ENCODE results near the gene OR10S1. TPM values are rescaled to one million over a fixed set of nuclear protein-coding genes. Genes with fewer than 3 reads are reported as not detected.
A peak's percentile ranks its signal among the peaks of the same experiment; 100 is the strongest.
"Not testable (repeated sequence)": the region's sequence is repeated elsewhere in the genome, so short reads cannot be mapped to it uniquely, and the experiment has no call there.

The OR10S1 gene
- not detected for total RNA-seq

- peak; percentile 15 for ATAC-seq
Measured at GRCh38 chr11:123977731-123978347, at the start of gene OR10S1. Gene OR10S1, minus strand, starts transcription at chr11:123977781. Its CDS starts 117 bp downstream, at chr11:123977664.

GRCh38 chr11:124026498-124026897 lies 48.9 kb upstream of the OR10S1 start, which contains the start of gene OR10G8:
Gene OR10G8, plus strand, starts transcription at chr11:124026798. Its CDS starts 2,825 bp downstream, at chr11:124029623.
- no peak for ATAC-seq

GRCh38 chr11:124015837-124016236 lies 38.3 kb upstream of the OR10S1 start:
- not testable (repeated sequence) for ATAC-seq

- no peak for ATAC-seq
Measured at GRCh38 chr11:124012697-124013096, 35.1 kb upstream of the OR10S1 start, which contains the start of gene OR10G4. Gene OR10G4, plus strand, starts transcription at chr11:124012997. Its CDS starts 2,578 bp downstream, at chr11:124015575.

GRCh38 chr11:123995119-123995518 lies 17.5 kb upstream of the OR10S1 start, which contains the start of gene OR10G6:
Gene OR10G6, minus strand, starts transcription at chr11:123995161. Its CDS starts 0 bp downstream, at chr11:123995161.
- no peak for ATAC-seq

GRCh38 chr11:123979311-123979710 lies 1.7 kb upstream of the OR10S1 start:
- ATAC-seq: no peak

GRCh38 chr11:123976770-123977560 lies 616 bp downstream of the OR10S1 start:
- no peak for ATAC-seq

- peak; percentile 74 for ATAC-seq
Measured at GRCh38 chr11:123973816-123974215, 3.8 kb downstream of the OR10S1 start.

GRCh38 chr11:123956752-123957151 lies 20.8 kb downstream of the OR10S1 start:
- no peak for ATAC-seq

GRCh38 chr11:123945132-123945531 lies 32.4 kb downstream of the OR10S1 start:
- no peak for ATAC-seq

- ATAC-seq: no peak
Measured at GRCh38 chr11:123943738-123944137, 33.8 kb downstream of the OR10S1 start, which contains the start of gene OR6T1. Gene OR6T1, minus strand, starts transcription at chr11:123943838. Its CDS starts 0 bp downstream, at chr11:123943838.

GRCh38 chr11:123942413-123942812 lies 35.2 kb downstream of the OR10S1 start:
- no peak for ATAC-seq

GRCh38 chr11:123939317-123939716 lies 38.3 kb downstream of the OR10S1 start, which contains the start of gene OR4D5:
Gene OR4D5, plus strand, starts transcription at chr11:123939617. Its CDS starts 0 bp downstream, at chr11:123939617.
- ATAC-seq: no peak

Other genes starting within 250 kb of the OR10S1 start
- gene ZNF202, start 236.1 kb downstream of the OR10S1 start, total RNA-seq: 4.9 TPM
- not detected for gene OR6X1, start 223.3 kb downstream of the OR10S1 start, total RNA-seq
- not detected for gene OR6M1, start 171.4 kb downstream of the OR10S1 start, total RNA-seq
- gene TMEM225, start 92.1 kb downstream of the OR10S1 start, total RNA-seq: not detected
- not detected for gene OR8D4, start 75.6 kb downstream of the OR10S1 start, total RNA-seq
- gene OR4D5, start 38.2 kb downstream of the OR10S1 start, total RNA-seq: not detected
- not detected for gene OR6T1, start 33.9 kb downstream of the OR10S1 start, total RNA-seq
- not detected for gene OR10G6, start 17.4 kb upstream of the OR10S1 start, total RNA-seq
- gene OR10G4, start 35.2 kb upstream of the OR10S1 start, total RNA-seq: not detected
- gene OR10G9, start 45.2 kb upstream of the OR10S1 start, total RNA-seq: not detected
- gene OR10G8, start 49.0 kb upstream of the OR10S1 start, total RNA-seq: not detected
- gene OR10G7, start 63.5 kb upstream of the OR10S1 start, total RNA-seq: not detected
- 9.6 TPM for gene VWA5A, start 137.7 kb upstream of the OR10S1 start, total RNA-seq
- not detected for gene OR10D3, start 205.6 kb upstream of the OR10S1 start, total RNA-seq

All from esophagus mucosa (tissue), 1 donor.